Breast epithelium (tissue), 4 donors: ENCODE data around the gene DUSP6. TPM values are rescaled to one million over a fixed set of nuclear protein-coding genes. Genes with fewer than 3 reads are reported as not detected.

ENCODE experiments used
- DNase-seq, 2 donors: peaks; one replicate each; pipeline ENCODE4 v3.0.0-alpha.2; 2019; ENCODE audit warnings: low spot score in 2 of 2
- H3K27ac ChIP-seq, 2 donors: fragments of 200-600 bp; sonication (generic) in 1 of 2; one replicate each; pipeline ENCODE4 v1.5.1; 2016 to 2019; ENCODE audit warnings: mild to moderate bottlenecking in 1 of 2
- H3K27me3 ChIP-seq, 2 donors: fragments of 200-600 bp; sonication (generic) in 1 of 2; one replicate each; pipeline versions ENCODE4 v1.5.1 to v1.6.0; 2017 to 2019; ENCODE audit warnings: control low read depth in 1 of 2, mild to moderate bottlenecking in 1 of 2
- H3K36me3 ChIP-seq: fragments of 200-600 bp; one replicate; pipeline ENCODE4 v1.5.1; 2019
- H3K4me1 ChIP-seq, 2 donors: fragments of 200-600 bp; sonication (generic); one replicate each; pipeline ENCODE4 v1.5.1; 2016 to 2019; ENCODE audit warnings: control low read depth in 1 of 2
- H3K4me3 ChIP-seq, 3 donors: fragments of 200-600 bp; sonication (generic); 1 replicate in 2 of 3; 2 replicates in 1 of 3; pipeline ENCODE4 v1.5.1; 2016 to 2019; ENCODE audit warnings: mild to moderate bottlenecking in 3 of 3, moderate library complexity in 2 of 3
- H3K9me3 ChIP-seq, 2 donors: fragments of 200-600 bp; sonication (generic) in 1 of 2; one replicate each; pipeline ENCODE4 v1.5.1; 2016 to 2019; ENCODE audit warnings: control low read depth in 1 of 2
- CTCF ChIP-seq, 3 donors: fragments of 450-650 bp; IDR thresholded peaks; one replicate each; pipeline ENCODE4 v1.5.1; 2016 to 2017; ENCODE audit warnings: antibody characterized with exemption in 3 of 3, mild to moderate bottlenecking in 3 of 3, moderate library complexity in 3 of 3
- POLR2A ChIP-seq: fragments of 450-650 bp; IDR thresholded peaks from one replicate; pipeline ENCODE4 v1.6.1; 2016; ENCODE audit warnings: antibody characterized with exemption, mild to moderate bottlenecking, moderate library complexity
- POLR2AphosphoS5 ChIP-seq, 3 donors: sonication (generic); formaldehyde crosslinking; IDR thresholded peaks; one replicate each; pipeline ENCODE4 v1.6.1; 2017; ENCODE audit warnings: antibody characterized with exemption in 3 of 3
- intact Hi-C: fragments of 100-400 bp; cut with DNase I; formaldehyde crosslinking; loops from one replicate; pipeline ENCODE4 v1.15.1; 2023; ENCODE audit warnings: low total_unique reads
- total RNA-seq, 3 donors: library from RNA; depleted of rRNA; stranded (reverse); fragments of >200 nt; gene quantifications; one replicate each; pipeline ENCODE4 v1.1.0, GENCODE V29; 2016

The DUSP6 gene
- total RNA-seq, 3 donors from 2014 or later = 53.8 to 97.5 (median 88.8) TPM

- no peak overlapping the region for H3K4me3 ChIP-seq
- intact Hi-C loops = no loop called here
- H3K9me3 ChIP-seq = no peaks in the 10 kb centered on the region
- no peaks in the 10 kb centered on the region for H3K36me3 ChIP-seq
- TF ChIP-seq POLR2AphosphoS5 (IDR thresholded peaks at IDR 0.05) (no peak), CTCF (IDR thresholded peaks at IDR 0.05) (no peak), POLR2A (no peak)
- no peak overlapping the region for H3K27ac ChIP-seq
- H3K27me3 ChIP-seq = no peaks in the 10 kb centered on the region
- no peaks in the 10 kb centered on the region for H3K4me1 ChIP-seq
- DNase-seq = no peak
Measured at GRCh38 chr12:89314060-89314761, 38.1 kb downstream of the DUSP6 start.

- TF ChIP-seq POLR2A (no peak), CTCF (IDR thresholded peaks at IDR 0.05) (no peak), POLR2AphosphoS5 (IDR thresholded peaks at IDR 0.05) (no peak)
- Histone ChIP-seq H3K36me3 (no peaks in the 10 kb centered on the region), H3K4me3 (no peak overlapping the region), H3K27ac (no peak overlapping the region), H3K4me1 (no peaks in the 10 kb centered on the region), H3K9me3 (no peaks in the 10 kb centered on the region), H3K27me3 (no peaks in the 10 kb centered on the region)
- DNase-seq = no peak
- intact Hi-C loops = no loop called here
Measured at GRCh38 chr12:89311703-89312293, 40.5 kb downstream of the DUSP6 start.

- Histone ChIP-seq H3K4me1 (no peaks in the 10 kb centered on the region), H3K9me3 (no peaks in the 10 kb centered on the region), H3K36me3 (no peaks in the 10 kb centered on the region), H3K27ac (no peak overlapping the region), H3K4me3 (no peak overlapping the region), H3K27me3 (no peaks in the 10 kb centered on the region)
- TF ChIP-seq POLR2AphosphoS5 (IDR thresholded peaks at IDR 0.05) (no peak), POLR2A (no peak), CTCF (IDR thresholded peaks at IDR 0.05) (no peak)
- no peak for DNase-seq
- intact Hi-C loops = no loop called here
Measured at GRCh38 chr12:89309815-89310214, 42.5 kb downstream of the DUSP6 start.

- no peak for DNase-seq
- TF ChIP-seq CTCF (IDR thresholded peaks at IDR 0.05) (no peak), POLR2AphosphoS5 (IDR thresholded peaks at IDR 0.05) (no peak), POLR2A (no peak)
- Histone ChIP-seq H3K4me1 (no peaks in the 10 kb centered on the region), H3K36me3 (no peaks in the 10 kb centered on the region), H3K4me3 (no peak overlapping the region), H3K27ac (no peak overlapping the region), H3K9me3 (no peaks in the 10 kb centered on the region), H3K27me3 (no peaks in the 10 kb centered on the region)
- intact Hi-C loops = no loop called here
Measured at GRCh38 chr12:89309440-89309802, 42.9 kb downstream of the DUSP6 start.

- H3K9me3 ChIP-seq = no peaks in the 10 kb centered on the region
- no peaks in the 10 kb centered on the region for H3K36me3 ChIP-seq
- H3K4me3 ChIP-seq = no peak overlapping the region
- intact Hi-C loops = no loop called here
- TF ChIP-seq POLR2AphosphoS5 (IDR thresholded peaks at IDR 0.05) (no peak), CTCF (IDR thresholded peaks at IDR 0.05) (no peak), POLR2A (no peak)
- no peaks in the 10 kb centered on the region for H3K27me3 ChIP-seq
- H3K4me1 ChIP-seq = no peaks in the 10 kb centered on the region
- H3K27ac ChIP-seq = no peak overlapping the region
- no peak for DNase-seq
Measured at GRCh38 chr12:89307474-89308253, 44.6 kb downstream of the DUSP6 start.
